Measurements from ENCODE around the gene METTL1. TPM values are rescaled to one million over a fixed set of nuclear protein-coding genes. Genes with fewer than 3 reads are reported as not detected.
A peak's percentile ranks its signal among the peaks of the same experiment; 100 is the strongest.

Gene METTL1
- total and polyA plus RNA-seq, 9 of the 15 experiments (the other 6 are each of a cell fraction or from before 2014, with no cell fraction given), result 12.6 to 65.9 (median 39.2) TPM

- TF ChIP-seq AFF4 (CRISPR knock-in tag; IDR thresholded peaks at IDR 0.05) (peak; percentile 64; the same call in 1 of the 2 replicates), POLR3G (IDR thresholded peaks at IDR 0.05; ENCODE audit: extremely low read depth, insufficient read length, insufficient replicate concordance) (no peak), HNRNPL (IDR thresholded peaks at IDR 0.05; ENCODE audit: low read depth, low read length) (no peak), BRD4 (IDR thresholded peaks at IDR 0.05) (no peak), EP400 (IDR thresholded peaks at IDR 0.05) (peak; percentile 100), BDP1 (IDR thresholded peaks at IDR 0.05; ENCODE audit: insufficient read depth, insufficient read length) (no peak), PRPF4 (IDR thresholded peaks at IDR 0.05; ENCODE audit: insufficient read depth, low read depth, low read length, poor library complexity, severe bottlenecking) (no peak), FOXK1 (CRISPR knock-in tag; IDR thresholded peaks at IDR 0.05; ENCODE audit: borderline replicate concordance) (peak; percentile 65; the same call in 1 of the 2 replicates)
- TF ChIP-seq, protein P1, sequence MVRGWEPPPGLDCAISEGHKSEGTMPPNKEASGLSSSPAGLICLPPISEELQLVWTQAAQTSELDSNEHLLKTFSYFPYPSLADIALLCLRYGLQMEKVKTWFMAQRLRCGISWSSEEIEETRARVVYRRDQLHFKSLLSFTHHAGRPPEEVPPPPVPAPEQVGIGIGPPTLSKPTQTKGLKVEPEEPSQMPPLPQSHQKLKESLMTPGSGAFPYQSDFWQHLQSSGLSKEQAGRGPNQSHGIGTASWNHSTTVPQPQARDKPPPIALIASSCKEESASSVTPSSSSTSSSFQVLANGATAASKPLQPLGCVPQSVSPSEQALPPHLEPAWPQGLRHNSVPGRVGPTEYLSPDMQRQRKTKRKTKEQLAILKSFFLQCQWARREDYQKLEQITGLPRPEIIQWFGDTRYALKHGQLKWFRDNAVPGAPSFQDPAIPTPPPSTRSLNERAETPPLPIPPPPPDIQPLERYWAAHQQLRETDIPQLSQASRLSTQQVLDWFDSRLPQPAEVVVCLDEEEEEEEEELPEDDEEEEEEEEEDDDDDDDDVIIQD (CRISPR knock-in tag; IDR thresholded peaks at IDR 0.05), result no peak
- TF ChIP-seq, protein P2, sequence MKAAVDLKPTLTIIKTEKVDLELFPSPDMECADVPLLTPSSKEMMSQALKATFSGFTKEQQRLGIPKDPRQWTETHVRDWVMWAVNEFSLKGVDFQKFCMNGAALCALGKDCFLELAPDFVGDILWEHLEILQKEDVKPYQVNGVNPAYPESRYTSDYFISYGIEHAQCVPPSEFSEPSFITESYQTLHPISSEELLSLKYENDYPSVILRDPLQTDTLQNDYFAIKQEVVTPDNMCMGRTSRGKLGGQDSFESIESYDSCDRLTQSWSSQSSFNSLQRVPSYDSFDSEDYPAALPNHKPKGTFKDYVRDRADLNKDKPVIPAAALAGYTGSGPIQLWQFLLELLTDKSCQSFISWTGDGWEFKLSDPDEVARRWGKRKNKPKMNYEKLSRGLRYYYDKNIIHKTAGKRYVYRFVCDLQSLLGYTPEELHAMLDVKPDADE (conservative IDR thresholded peaks at IDR 0.05; ENCODE audit: control insufficient read depth, low read depth, low read length), result peak; percentile 60
- TF ChIP-seq, protein P3, sequence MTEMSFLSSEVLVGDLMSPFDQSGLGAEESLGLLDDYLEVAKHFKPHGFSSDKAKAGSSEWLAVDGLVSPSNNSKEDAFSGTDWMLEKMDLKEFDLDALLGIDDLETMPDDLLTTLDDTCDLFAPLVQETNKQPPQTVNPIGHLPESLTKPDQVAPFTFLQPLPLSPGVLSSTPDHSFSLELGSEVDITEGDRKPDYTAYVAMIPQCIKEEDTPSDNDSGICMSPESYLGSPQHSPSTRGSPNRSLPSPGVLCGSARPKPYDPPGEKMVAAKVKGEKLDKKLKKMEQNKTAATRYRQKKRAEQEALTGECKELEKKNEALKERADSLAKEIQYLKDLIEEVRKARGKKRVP (CRISPR knock-in tag; IDR thresholded peaks at IDR 0.05), result 0 out of 2 replicates have a peak, but pooled peaks have one; percentile 10
- TF ChIP-seq, protein P4, sequence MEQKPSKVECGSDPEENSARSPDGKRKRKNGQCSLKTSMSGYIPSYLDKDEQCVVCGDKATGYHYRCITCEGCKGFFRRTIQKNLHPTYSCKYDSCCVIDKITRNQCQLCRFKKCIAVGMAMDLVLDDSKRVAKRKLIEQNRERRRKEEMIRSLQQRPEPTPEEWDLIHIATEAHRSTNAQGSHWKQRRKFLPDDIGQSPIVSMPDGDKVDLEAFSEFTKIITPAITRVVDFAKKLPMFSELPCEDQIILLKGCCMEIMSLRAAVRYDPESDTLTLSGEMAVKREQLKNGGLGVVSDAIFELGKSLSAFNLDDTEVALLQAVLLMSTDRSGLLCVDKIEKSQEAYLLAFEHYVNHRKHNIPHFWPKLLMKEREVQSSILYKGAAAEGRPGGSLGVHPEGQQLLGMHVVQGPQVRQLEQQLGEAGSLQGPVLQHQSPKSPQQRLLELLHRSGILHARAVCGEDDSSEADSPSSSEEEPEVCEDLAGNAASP (IDR thresholded peaks at IDR 0.05), result no peak
- TF ChIP-seq, protein P5, sequence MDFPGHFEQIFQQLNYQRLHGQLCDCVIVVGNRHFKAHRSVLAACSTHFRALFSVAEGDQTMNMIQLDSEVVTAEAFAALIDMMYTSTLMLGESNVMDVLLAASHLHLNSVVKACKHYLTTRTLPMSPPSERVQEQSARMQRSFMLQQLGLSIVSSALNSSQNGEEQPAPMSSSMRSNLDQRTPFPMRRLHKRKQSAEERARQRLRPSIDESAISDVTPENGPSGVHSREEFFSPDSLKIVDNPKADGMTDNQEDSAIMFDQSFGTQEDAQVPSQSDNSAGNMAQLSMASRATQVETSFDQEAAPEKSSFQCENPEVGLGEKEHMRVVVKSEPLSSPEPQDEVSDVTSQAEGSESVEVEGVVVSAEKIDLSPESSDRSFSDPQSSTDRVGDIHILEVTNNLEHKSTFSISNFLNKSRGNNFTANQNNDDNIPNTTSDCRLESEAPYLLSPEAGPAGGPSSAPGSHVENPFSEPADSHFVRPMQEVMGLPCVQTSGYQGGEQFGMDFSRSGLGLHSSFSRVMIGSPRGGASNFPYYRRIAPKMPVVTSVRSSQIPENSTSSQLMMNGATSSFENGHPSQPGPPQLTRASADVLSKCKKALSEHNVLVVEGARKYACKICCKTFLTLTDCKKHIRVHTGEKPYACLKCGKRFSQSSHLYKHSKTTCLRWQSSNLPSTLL (IDR thresholded peaks at IDR 0.05), result no peak
- TF ChIP-seq, protein P6, sequence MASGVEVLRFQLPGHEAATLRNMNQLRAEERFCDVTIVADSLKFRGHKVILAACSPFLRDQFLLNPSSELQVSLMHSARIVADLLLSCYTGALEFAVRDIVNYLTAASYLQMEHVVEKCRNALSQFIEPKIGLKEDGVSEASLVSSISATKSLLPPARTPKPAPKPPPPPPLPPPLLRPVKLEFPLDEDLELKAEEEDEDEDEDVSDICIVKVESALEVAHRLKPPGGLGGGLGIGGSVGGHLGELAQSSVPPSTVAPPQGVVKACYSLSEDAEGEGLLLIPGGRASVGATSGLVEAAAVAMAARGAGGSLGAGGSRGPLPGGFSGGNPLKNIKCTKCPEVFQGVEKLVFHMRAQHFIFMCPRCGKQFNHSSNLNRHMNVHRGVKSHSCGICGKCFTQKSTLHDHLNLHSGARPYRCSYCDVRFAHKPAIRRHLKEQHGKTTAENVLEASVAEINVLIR (CRISPR knock-in tag; IDR thresholded peaks at IDR 0.05), result peak; percentile 96
These were observed at the start of gene METTL1 (continued) for GRCh38 chr12:57771873-57772428.

Data from K562 (cell line).